Measurements from ENCODE around the gene PDXK. TPM values are rescaled to one million over a fixed set of nuclear protein-coding genes. Genes with fewer than 3 reads are reported as not detected.

The PDXK gene
- total and polyA plus RNA-seq, 9 of the 15 experiments (the other 6 are each of a cell fraction or from before 2014, with no cell fraction given), result 5.6 to 162 (median 76.5) TPM

DNA sequence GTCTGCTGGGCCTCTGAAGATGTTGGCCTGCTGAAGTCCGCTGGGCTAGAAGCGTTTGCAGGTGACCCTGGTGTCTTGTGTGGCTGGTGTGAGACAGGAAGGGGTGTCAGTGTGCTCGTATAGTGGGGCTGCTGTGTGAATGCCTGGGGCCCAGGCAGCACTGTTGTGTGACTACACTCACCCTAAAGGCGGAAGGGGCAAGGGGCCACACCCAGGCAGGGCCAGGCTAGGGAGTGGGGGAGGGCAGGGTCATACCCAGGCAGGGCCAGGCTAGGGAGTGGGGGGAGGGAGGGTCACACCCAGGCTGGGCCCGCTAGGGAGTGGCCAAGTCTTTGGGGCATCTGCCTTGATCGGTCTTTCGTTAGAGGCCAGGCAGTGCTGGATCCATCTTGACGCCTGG lies 25.0 kb downstream of the PDXK start:
- 96% methylated on average over 7 of the region's 8 CpGs for WGBS (ENCODE audit: insufficient coverage, low coverage, missing lambda C conversion rate)
- intact Hi-C loops (cut with micrococcal nuclease), result no loop called here
- TF ChIP-seq ZNF408 (CRISPR knock-in tag; IDR thresholded peaks at IDR 0.05; ENCODE audit: low read depth), result no peak
- no peak for TF ChIP-seq ESRRA (IDR thresholded peaks at IDR 0.05; ENCODE audit: borderline replicate concordance, low read depth)
- no peak for TF ChIP-seq POLR2A (conservative IDR thresholded peaks at IDR 0.05)
- peaks cover 11% of the 10 kb centered on the region; the same call in 1 of the 2 replicates for H4K20me1 ChIP-seq (replicated peaks; ENCODE audit: control insufficient read depth, insufficient read depth, low read length)
- H3K4me3 ChIP-seq, result no peak overlapping the region
- in situ Hi-C loops (cut with MboI), result no loop called here
- peaks cover 19% of the 10 kb centered on the region for H3K79me2 ChIP-seq (ENCODE audit: control insufficient read depth, insufficient read depth, low read length)
- no peaks in the 10 kb centered on the region for H3K27me3 ChIP-seq (ENCODE audit: control insufficient read depth in 2 of 2, insufficient read depth in 2 of 2, low read length in 2 of 2)
- H2AFZ ChIP-seq (ENCODE audit: low read depth, low read length), result no peak overlapping the region
- FAIRE-seq (no peak), ATAC-seq (no peak), DNase-seq (ENCODE audit: extremely low read depth in 1 of 4, low spot score in 3 of 4) (no peak)
- peaks cover 81% of the 10 kb centered on the region; the same call in 2 of the 3 replicates for H3K36me3 ChIP-seq (ENCODE audit: control insufficient read depth, insufficient read depth, low read length)
- H3K9me3 ChIP-seq (replicated peaks; ENCODE audit: control insufficient read depth, insufficient read depth, low read depth, low read length), result no peaks in the 10 kb centered on the region
- POLR2A ChIA-PET, result no interaction called here
- H3K4me2 ChIP-seq (ENCODE audit: insufficient read depth, low read length), result no peak overlapping the region
- H3K4me1 ChIP-seq (replicated peaks in 1 of 2; ENCODE audit: control insufficient read depth in 2 of 2, insufficient read depth in 2 of 2, low read length in 2 of 2), result peaks cover 13 to 41% of the 10 kb centered on the region in 2 experiments; a peak in 4 of 5 replicates
- H3K9ac ChIP-seq (ENCODE audit: insufficient read depth in 1 of 2, low read depth in 2 of 2, low read length in 2 of 2), result peak overlapping the region in 1 of 2 experiments; percentile 72; a peak in 2 of 4 replicates
- BruUV-seq (replicated peaks), result no TSS peak
- H3K27ac ChIP-seq (ENCODE audit: extremely low read depth, low read depth, low read length), result no peak overlapping the region
- CTCF ChIA-PET (ENCODE audit: low intra/inter-chr PET ratio), result no interaction called here
- H3K9me1 ChIP-seq (ENCODE audit: control insufficient read depth, insufficient read depth, low read length), result no peaks in the 10 kb centered on the region

GRCh38 chr21:43744725-43745124 lies 25.8 kb downstream of the PDXK start:
- Histone ChIP-seq H3K79me2 (ENCODE audit: control insufficient read depth, insufficient read depth, low read length) (peaks cover 11% of the 10 kb centered on the region), H3K9ac (ENCODE audit: insufficient read depth in 1 of 2, low read depth in 2 of 2, low read length in 2 of 2) (no peak overlapping the region), H3K36me3 (ENCODE audit: control insufficient read depth, insufficient read depth, low read length) (peaks cover 80% of the 10 kb centered on the region; the same call in 2 of the 3 replicates), H3K4me1 (replicated peaks in 1 of 2; ENCODE audit: control insufficient read depth in 2 of 2, insufficient read depth in 2 of 2, low read length in 2 of 2) (peaks cover 7 to 39% of the 10 kb centered on the region in 2 experiments; a peak in 4 of 5 replicates), H3K4me3 (no peak overlapping the region), H3K27me3 (ENCODE audit: control insufficient read depth in 2 of 2, insufficient read depth in 2 of 2, low read length in 2 of 2) (no peaks in the 10 kb centered on the region), H4K20me1 (replicated peaks; ENCODE audit: control insufficient read depth, insufficient read depth, low read length) (peaks cover 11% of the 10 kb centered on the region; the same call in 1 of the 2 replicates), H3K27ac (ENCODE audit: extremely low read depth, low read depth, low read length) (no peak overlapping the region), H3K9me1 (ENCODE audit: control insufficient read depth, insufficient read depth, low read length) (no peaks in the 10 kb centered on the region), H3K9me3 (replicated peaks; ENCODE audit: control insufficient read depth, insufficient read depth, low read depth, low read length) (no peaks in the 10 kb centered on the region), H3K4me2 (ENCODE audit: insufficient read depth, low read length) (no peak overlapping the region), H2AFZ (ENCODE audit: low read depth, low read length) (no peak overlapping the region)
- FAIRE-seq (peak; percentile 11), DNase-seq (ENCODE audit: extremely low read depth in 1 of 4, low spot score in 3 of 4) (no peak), ATAC-seq (no peak)
- intact Hi-C loops (cut with micrococcal nuclease), result no loop called here
- POLR2A ChIA-PET, result interaction anchor here (0.6 kb wide), 1 partner anchor 63 kb away, joined by 4 read pairs; no protein-coding TSS in a partner anchor
- CTCF ChIA-PET (ENCODE audit: low intra/inter-chr PET ratio), result no interaction called here
- in situ Hi-C loops (cut with MboI), result no loop called here
- BruUV-seq (replicated peaks), result TSS peak; percentile 33
- 95% methylated on average over 18 of the region's 18 CpGs for WGBS (ENCODE audit: insufficient coverage, low coverage, missing lambda C conversion rate)
- TF ChIP-seq, protein P1, sequence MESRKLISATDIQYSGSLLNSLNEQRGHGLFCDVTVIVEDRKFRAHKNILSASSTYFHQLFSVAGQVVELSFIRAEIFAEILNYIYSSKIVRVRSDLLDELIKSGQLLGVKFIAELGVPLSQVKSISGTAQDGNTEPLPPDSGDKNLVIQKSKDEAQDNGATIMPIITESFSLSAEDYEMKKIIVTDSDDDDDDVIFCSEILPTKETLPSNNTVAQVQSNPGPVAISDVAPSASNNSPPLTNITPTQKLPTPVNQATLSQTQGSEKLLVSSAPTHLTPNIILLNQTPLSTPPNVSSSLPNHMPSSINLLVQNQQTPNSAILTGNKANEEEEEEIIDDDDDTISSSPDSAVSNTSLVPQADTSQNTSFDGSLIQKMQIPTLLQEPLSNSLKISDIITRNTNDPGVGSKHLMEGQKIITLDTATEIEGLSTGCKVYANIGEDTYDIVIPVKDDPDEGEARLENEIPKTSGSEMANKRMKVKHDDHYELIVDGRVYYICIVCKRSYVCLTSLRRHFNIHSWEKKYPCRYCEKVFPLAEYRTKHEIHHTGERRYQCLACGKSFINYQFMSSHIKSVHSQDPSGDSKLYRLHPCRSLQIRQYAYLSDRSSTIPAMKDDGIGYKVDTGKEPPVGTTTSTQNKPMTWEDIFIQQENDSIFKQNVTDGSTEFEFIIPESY (CRISPR knock-in tag; IDR thresholded peaks at IDR 0.05), result peak; percentile 86
- TF ChIP-seq, protein P2, sequence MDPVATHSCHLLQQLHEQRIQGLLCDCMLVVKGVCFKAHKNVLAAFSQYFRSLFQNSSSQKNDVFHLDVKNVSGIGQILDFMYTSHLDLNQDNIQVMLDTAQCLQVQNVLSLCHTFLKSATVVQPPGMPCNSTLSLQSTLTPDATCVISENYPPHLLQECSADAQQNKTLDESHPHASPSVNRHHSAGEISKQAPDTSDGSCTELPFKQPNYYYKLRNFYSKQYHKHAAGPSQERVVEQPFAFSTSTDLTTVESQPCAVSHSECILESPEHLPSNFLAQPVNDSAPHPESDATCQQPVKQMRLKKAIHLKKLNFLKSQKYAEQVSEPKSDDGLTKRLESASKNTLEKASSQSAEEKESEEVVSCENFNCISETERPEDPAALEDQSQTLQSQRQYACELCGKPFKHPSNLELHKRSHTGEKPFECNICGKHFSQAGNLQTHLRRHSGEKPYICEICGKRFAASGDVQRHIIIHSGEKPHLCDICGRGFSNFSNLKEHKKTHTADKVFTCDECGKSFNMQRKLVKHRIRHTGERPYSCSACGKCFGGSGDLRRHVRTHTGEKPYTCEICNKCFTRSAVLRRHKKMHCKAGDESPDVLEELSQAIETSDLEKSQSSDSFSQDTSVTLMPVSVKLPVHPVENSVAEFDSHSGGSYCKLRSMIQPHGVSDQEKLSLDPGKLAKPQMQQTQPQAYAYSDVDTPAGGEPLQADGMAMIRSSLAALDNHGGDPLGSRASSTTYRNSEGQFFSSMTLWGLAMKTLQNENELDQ (CRISPR knock-in tag; IDR thresholded peaks at IDR 0.05; ENCODE audit: borderline replicate concordance), result no peak
- TF ChIP-seq CBFB (CRISPR knock-in tag; IDR thresholded peaks at IDR 0.05) (0 out of 2 replicates have a peak, but pooled peaks have one; percentile 44), USF1 (CRISPR knock-in tag; IDR thresholded peaks at IDR 0.05) (peak; percentile 34; the same call in 1 of the 2 replicates), HMG20A (CRISPR knock-in tag; conservative IDR thresholded peaks at IDR 0.05) (no peak)

All from K562 (cell line).